Pulmonary artery endothelial cell (primary cell): ENCODE results near the gene PSMG2. TPM values are rescaled to one million over a fixed set of nuclear protein-coding genes. Genes with fewer than 3 reads are reported as not detected.
"Not testable (repeated sequence)": the region's sequence is repeated elsewhere in the genome, so short reads cannot be mapped to it uniquely, and the experiment has no call there.

Experiments used
- DNase-seq: peaks from one replicate; pipeline ENCODE4 v3.0.0-alpha.2; 2011; ENCODE audit warnings: low read depth, low spot score
- total RNA-seq: library from RNA; depleted of rRNA; stranded (reverse); fragments of >200 nt; gene quantifications from 2 replicates; pipeline ENCODE4 v1.2.3, GENCODE V29; 2014

The PSMG2 gene
- total RNA-seq, 1 donor from 2014 or later: 89.0 TPM

DNA sequence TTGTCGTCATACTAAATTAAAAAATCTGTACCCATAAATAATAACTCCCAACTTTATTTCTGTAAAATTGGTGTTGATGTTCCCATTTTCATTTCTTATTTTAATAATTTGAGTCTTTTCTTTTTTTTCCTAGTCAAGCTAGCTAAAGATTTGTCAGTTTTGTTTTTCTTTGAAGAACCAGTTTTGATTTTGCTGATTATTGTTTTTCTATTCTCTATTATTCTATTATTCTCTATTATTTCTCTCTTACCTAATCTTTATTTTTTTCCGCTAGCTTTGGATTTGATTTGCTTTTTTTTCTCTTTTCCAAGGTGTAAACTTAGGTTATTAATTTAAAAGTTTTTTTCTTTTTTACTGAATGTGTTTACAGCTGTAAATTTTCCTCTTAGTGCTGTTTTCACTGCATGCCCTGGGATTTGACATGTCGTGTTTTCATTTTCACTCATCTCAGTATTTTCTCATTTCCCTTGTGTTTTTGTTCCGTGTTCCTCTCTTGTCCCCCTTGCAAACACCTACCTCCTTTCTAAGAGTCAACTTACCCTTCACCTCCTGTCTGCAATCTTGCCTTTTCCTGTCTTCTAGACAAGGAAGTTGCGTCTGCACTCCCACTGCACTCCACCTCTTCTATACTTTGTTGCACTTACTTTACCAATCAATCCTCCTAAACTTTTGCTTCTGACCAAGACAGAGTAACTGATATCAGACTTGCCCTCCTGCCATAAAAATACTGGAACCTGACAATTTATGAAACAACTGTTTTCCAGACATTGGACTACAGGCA lies 18.8 kb downstream of the PSMG2 start:
- no peak for DNase-seq

DNA sequence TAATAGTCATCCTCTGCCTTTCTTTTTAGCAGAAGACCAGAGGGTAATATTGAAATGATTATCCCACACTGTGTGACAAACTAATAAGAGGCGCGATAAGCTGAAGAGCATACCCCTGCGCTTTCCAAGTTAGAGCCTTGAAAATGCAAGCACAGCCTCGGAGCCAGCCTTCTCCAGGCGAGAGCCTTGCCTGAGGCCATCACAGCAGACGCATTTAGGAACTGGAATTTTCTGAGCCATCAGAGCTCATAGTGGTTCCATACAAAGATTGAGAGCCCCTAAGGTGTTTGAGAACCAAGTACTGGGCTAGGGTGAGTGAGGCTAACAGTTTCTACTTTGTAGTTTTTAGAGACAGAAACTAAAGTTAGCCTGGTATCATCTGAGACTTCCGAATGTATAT lies 19.9 kb downstream of the PSMG2 start:
- no peak for DNase-seq

DNA sequence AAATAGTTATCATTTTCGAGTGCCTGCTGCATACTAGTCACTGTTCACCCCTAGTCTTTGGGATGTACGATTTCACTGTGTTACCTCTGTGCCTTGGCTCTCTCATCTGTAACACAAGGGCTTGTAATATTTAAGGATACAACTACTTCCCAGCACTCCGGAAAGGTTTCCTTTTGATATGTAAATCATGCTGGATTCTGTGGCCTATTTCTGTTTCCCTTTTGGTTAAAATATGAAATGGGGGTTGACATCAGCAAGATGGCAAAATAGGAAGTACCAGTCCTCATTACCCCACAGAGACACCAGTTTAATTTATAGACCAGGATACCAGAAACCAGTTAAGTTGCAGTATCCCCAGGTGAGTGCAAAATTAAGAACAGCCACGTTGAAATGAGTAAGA lies 23.5 kb downstream of the PSMG2 start:
- DNase-seq: no peak

DNA sequence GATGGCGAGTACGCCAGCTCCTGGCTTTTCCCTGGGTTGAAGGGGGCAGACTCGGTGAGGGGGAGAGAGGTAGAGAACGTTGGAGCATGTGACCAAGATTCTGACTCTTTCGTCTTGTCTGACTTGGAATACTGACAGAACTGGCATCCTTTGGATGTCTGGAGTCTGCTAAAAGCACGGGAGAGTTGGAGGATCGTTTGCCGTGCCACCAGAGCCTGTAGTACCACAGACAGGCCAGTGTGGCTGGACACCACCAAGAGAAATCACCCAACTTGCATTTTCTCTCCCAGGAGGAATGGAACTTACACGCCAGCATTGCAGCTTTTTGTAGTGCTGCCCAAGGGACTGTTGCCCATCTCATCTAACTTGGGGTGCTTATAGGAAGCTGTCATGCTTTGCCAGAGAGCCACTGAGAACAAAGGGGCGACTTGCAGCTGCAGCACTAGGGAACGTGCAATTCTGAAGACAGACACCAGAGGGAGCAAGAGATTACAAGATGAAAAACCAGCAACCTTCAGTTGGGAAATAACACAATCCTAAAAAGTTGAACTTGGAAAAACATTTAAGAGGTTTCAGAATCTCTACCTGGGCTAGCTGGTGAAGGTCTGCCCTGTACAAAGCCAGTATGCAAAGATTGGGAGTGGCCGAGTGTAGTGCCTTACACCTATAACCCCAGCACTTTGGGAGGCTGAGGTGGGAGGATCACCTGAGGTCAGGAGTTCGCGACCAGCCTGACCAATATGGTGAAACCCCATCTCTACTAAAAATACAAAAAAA lies 24.1 kb downstream of the PSMG2 start:
- peak; percentile 20 for DNase-seq

DNA sequence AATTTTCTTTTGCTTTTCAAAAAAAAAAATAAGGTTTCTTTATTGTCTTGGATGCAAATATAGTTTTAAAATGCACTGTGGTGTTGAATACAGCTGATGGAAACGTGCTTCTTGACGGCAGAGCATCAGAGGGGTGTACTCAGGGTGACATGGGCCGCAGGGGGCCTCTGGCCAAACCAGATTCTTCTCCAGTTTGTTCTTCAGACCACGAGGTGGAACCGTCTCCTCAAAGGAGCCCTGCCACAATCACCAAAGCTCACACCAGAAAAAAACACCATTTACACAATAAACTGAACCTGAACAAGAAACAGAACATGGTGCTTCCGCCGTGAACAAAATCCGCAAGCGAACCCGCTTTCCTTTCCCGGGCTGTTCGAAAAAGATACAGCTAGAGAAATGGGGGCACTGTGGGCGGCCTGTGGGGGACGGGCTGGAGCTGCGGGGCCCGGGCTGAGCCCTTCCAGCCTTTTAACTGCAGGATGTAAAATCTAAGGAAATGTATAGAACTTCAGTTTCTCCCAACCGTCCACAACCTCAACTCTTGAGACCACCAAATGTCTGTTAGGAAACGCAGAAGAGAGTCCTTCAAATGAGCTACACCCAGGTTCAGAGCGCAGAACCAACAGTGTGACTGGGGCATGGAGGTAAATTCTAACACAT lies 34.5 kb downstream of the PSMG2 start:
- DNase-seq: no peak

DNA sequence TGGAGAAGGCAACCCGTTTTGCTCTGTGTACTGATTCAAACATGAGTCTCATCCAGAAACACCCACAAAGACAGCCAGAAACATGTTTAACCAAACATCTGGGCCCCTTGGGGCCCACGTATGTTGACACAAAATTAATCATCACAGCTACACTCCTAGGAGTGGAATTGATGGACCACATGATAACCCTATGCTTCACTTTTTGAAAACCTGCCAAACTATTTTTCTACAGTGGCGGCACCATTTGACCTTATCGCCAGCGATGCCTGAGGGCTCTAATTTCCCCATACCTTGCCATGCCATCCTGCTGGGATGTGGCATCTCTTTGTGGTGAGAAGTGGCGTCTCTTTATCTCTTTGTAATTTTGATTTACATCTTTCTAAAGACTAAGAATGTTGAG lies 38.5 kb downstream of the PSMG2 start:
- DNase-seq: no peak

DNA sequence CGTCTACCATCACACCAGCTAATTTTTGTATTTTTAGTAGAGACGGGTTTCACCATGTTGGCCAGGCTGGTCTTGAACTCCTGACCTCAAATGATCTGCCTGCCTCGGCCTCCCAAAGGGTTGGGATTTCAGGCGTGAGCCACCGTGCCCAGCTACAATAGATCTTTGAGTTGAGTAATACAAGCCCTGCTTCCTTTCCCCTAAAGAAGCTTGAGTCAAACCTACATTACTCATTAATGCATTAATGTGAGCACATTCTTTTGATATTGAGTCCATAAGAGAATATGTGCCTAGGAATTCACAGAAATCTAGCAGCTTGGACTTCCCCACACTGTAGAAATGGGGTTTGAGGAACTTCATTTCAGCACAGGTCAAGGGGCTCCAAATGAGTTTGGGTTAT lies 39.6 kb downstream of the PSMG2 start:
- DNase-seq: no peak

DNA sequence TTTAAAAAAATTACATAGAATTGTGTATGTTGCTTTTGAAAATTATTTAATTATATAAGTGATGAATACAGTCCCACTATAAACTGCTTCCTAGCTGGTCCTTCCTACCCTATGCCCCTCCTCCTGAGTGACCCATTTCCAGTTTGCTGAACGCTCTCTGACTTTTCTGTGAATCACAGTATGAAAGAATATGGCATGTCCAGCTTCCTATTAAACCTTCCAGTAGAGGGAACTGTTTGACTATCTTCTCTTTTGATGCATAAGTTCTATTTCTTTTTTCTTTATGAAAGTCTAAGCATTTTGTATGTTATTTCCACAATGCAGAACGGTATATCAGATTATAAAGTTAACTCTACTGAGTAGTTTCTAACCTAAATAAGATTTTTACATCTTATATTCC lies 41.3 kb downstream of the PSMG2 start:
- DNase-seq: peak; percentile 32

DNA sequence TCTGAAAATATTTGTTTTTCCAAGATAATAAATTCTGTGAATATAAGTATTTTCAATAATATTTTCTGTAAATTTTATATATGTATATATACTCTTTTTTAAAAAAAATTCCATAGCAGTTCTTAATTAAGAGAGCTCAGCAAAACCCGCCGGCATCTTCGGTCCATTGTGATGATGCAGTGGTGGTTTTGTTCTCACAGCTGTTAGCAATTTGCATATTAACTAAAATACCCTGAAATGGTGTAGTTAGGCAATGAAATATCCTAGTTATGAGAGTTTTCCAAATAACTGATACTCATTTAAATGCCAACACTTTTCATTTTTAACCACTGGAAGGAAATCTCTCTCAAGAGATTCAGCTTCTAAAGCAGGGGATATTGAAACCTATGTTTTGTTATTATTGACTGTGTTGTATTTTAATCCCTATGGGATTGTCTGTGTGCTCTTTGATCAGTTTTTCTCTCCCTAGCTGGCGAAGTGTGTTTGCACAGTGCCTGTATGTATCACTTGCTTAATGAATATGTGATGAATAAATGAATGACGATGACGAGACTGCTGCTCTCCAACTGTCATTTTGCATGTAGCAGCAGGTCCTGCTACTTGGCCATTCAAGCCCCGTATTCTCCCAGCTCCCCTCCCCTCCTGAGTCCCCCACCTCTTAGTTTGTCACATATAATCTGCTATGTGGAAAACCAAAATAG lies 42.4 kb downstream of the PSMG2 start:
- DNase-seq: no peak

DNA sequence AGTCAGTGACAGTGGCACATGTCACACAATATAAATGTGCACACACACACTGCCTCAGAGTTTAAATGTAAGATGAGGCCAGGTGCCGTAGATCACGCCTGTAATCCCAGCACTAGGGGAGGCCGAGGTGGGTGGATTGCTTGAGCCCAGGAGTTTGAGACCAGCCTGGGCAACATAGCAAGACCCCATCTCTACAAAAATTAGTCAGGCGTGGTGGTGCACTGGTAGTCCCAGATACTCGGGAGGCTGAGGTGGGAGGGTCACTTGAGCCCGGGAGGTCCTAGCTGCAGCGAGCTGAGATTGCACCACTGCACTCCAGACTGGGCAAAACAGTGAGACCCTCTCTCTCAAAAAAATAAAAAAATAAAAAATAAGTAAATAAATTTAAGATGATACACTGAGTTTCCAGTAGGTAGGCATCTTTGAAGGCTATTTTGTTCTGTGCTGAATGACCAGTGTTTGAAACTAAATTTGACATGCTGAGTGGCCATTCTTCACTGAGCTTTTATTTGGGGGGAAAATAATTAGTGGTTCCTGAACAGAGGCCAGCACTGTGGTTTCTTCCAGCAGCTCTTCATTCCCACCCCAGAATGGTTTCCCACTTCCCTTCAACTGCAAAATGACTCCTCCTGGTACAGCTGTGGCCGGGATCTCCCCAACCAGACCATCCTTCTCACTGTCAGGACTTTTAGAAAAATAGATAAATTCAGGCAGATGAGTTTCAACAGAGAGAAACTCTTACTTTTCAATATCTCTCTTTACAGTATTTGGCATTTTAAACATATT lies 44.9 kb downstream of the PSMG2 start:
- no peak for DNase-seq

DNA sequence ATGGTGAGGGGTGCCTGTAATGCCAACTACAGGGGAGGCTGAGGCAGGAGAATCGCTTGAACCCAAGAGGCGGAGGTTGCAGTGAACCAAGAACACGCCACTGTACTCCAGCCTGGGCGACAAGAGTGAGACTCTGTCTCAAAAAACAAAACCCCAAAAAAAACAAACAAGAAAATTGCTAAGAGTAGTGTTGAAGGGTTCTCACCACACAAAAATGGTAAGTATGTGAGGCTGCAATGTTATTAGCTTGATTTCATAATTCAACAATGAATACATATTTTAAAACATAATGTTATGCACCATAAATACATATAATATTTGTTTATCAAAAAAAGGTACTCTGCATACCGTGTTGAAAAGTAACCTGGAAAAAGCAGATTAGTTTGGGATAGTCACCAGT lies 45.8 kb downstream of the PSMG2 start:
- DNase-seq: no peak

DNA sequence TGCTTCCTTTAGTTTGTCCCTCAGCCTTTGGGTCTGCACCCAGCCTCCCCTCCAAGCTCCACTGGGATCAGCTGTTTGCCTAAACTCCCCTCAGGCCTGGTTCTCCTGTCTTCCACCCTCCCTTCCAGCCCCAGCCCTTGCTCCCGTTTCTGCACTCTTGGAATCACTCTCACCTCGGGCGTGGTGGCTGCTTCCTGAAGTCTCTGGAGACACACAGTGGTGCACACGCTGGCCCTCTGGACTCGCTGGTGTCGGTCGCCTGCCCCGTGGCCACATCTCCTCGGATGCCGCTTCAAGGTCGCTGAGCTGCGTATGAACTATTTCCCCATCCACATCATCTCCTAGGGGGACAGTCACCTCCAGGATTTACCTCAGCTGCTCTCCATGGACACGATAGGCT lies 46.3 kb downstream of the PSMG2 start:
- no peak for DNase-seq

DNA sequence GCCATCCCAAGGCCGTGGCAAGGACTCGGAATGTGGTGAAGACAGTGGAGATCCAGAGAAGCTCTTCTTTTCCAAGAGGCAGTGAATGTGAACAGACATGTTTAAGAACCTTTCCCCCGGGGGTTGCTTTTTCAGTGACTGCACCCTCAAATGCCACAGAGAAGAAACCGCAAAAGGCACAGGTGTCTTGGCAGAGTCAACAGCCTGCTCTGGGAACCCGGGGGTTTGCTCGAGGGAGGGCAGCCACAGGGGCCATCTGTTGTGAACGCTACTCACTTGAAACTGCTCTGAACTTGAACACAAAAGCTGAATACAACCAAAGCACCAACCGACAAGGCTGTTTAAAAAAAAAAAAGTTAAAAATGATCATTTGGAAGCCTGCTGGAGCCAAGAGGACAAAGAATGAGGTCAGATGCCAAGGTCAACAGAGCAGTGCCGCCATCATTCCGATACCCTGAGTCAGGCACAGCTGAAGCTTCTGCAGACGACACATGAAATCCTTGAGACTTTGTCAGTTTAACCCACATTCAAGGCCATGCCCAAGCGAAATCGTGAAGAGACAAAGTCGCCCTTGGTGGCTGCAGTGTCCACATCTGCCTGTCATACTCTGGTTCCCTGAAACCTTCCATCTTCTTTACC lies 47.4 kb downstream of the PSMG2 start:
- DNase-seq: no peak

DNA sequence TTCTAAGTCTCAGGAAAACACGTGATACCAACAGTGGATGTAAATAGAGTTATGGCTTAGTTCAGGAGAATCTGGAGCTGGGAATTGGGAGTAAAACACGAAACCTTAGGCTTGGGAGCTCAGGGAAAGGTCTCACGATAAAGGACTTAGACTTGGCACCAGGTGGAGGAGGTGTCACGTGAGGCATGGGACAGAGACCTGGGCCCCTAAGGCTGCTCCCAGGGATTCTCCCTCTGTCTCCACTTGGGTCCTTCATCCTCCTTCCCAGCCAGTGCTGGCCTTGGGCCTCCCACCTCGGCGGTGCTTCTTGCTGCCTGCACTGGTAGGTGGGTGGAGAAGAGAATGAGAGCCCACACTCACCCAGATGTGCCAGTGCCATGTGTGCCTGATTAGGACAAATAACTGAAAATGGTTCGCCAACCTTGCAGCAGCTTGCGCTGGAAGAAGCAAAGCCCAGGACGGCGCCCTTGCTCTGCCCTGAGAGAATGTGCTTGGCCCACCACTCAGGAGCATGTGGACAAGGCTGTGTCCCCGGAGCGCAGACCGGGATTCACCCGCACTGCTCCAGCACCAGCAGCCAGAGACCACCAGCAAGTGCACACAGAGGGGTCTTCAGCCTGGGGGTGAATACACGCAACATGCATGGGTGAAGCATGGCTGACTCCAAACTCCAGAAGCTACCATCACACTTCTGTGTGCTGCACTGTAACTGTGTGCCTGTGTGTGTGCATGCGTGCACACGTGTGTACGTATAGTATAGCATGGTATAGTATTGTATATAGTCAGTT lies 48.1 kb downstream of the PSMG2 start:
- no peak for DNase-seq

DNA sequence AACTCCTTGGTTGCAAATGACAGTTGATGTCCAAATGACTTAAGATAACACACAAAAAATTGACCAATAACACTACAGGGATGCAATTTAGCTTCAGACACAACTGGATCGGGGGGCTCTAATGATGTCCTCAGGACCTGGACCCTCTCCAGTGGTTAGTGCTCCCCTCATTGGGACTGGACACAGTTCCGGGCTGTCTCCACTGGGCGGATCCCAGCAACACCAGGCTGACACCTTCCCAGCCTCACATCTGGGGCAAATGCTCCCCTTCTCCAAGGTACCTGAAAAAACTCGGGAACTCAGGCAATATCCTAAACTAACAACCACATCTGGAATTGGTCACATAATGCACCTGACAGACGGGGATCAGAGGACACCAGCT lies 48.7 kb downstream of the PSMG2 start:
- no peak for DNase-seq

DNA sequence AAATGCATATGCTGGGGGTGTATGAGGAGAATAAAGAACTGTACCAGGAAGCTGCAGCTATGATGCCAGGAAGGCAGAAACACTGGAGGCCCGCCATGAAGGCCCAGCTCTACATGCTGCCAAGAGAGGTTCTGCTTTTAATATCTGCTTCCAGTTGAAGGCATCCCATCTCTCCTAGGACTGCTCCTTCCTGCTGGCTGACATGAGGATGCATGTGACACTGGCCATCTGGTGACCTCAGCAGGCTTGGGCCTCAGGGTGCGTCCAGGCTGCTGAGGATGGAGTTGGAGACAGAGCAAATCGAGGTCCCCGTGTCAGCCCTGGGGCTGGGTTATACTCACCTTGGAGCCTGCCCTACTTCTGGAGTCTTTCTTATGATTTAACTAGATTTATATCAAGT lies 49.0 kb downstream of the PSMG2 start:
- no peak for DNase-seq

DNA sequence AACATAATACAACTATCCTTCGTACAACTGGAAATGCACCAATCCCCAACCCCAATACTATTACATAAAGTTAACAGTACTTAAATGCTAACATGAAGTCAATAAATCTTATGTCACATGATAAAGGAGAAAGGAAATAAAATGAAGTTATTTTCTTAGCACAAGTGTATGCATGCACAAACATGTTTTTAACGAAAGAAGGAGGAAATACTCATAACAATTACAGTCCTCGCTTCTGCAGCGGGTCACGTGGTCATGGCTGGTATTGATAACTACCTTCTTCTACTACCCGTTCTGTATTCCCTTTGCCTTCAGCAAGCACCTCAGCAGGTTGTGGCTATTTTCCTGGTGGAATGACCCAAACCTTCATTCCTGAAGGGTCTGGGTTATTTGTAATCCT lies 51.7 kb downstream of the PSMG2 start:
- no peak for DNase-seq

DNA sequence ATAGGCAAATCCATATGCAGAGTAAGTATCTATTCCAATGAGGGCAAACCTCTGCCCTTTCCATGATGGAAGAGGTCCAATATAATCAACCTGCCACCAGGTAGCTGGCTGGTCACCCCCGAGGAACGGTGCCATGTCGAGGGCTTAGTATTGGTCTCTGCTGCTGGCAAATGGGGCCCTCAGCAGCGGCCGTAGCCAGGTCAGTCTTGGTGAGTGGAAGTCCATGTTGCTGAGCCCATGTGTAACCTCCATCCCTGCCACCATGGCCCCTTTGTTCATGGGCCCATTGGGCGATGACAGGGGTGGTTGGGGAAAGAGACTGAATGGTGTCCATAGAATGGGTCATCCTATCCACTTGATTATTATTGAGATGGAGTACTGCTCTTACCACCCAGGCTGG lies 52.8 kb downstream of the PSMG2 start:
- not testable (repeated sequence) for DNase-seq

DNA sequence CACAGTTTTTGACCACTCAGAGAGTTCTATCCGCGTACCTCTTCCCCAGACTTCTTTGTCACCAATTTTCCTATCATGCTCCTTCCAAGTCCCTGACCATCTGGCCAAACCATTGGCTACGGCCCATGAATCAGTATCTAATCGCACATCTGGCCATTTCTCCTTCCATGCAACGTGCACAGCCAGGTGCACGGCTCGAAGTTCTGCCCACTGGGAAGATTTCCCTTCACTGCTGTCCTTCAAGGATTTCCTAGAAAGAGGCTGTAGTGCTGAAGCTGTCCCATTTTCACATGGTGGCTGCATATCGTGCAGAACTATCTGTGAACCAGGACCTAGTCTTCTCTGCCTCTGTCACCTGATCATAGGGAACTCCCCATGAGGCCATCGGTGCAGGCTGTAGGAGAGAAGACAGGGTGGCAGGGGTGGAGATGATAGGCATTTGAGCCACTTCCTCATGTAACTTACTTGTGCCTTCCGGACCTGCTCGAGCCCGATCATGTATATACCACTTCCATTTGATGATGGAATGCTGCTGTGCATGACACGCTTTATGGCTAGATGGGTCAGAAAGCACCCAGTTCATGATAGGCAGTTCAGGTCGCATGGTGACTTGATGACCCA lies 53.9 kb downstream of the PSMG2 start:
- not testable (repeated sequence) for DNase-seq
